Stimulated activated CD8-positive, alpha-beta memory T cell treated with anti-CD3 and anti-CD28 coated beads, Interleukin-7, amount 100 ng/mL, for 1 hour (primary cell): ENCODE results near the gene C11orf24.
A peak's percentile ranks its signal among the peaks of the same experiment; 100 is the strongest.
"Not testable (repeated sequence)": the region's sequence is repeated elsewhere in the genome, so short reads cannot be mapped to it uniquely, and the experiment has no call there.

ENCODE experiments used
- DNase-seq, 2 donors: peaks; one replicate each; pipeline ENCODE4 v3.0.0-alpha.2; 2020; ENCODE audit warnings: low read depth in 2 of 2

Gene C11orf24

GRCh38 chr11:68251765-68252164 lies 20.0 kb downstream of the C11orf24 start:
- no peak for DNase-seq

- not testable (repeated sequence) for DNase-seq
These were observed 26.9 kb downstream of the C11orf24 start for GRCh38 chr11:68244912-68245311.

DNA sequence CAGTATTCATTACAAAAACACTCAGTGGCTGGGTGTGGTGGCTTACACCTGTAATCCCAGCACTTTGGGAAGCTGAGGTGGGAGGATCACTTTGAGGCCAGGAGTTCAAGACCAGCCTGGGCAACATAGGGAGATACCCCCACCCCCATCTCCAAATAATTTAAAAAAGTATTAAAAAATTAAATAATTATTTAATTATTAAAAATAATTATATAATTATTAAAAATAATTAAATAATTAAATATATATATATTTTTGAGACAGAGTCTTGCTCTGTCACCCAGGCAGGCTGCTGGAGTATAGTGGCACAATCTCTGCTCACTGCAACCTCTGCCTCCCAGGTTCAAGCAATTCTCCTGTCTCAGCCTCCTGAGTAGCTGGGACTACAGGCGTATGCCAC lies 27.9 kb downstream of the C11orf24 start:
- not testable (repeated sequence) for DNase-seq

DNA sequence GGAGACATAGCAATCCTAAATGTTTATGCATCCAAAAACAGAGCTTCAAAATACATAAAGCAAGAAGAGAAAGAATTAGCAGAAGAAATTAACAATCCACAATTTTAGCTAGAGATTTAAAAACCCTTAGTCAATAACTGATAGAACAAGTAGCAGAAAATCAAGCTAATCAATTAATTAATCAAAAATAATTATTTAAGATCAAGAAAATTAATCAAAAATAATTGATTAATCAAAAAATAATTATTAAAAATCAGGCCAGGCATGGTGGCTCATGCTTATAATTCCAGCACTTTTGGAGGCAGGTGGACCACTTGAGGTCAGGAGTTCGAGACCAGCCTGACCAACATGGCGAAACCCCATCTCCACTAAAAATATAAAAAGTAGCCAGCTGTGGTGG lies 29.2 kb downstream of the C11orf24 start:
- no peak for DNase-seq

DNA sequence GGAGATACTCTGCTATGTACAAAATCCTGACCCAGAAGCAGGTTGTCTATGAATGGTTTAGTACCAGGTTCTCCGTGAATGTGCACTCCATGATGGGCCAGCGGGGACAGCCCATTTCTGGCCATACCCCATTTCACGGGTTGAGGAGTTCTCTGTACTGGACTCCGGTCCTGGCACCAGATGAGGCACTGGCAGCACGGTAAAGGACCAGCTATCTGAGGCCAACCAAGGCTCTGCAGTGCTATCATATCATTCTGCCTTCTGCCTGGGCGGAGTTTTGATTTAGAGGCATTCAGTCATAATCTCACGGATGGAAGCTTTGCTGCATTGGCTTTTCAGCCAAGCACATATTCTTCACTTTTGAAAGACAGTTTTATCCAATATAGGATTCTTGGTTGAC lies 40.2 kb downstream of the C11orf24 start:
- DNase-seq, result no peak

- no peak for DNase-seq
These were observed 42.2 kb downstream of the C11orf24 start for GRCh38 chr11:68229601-68230000.

DNA sequence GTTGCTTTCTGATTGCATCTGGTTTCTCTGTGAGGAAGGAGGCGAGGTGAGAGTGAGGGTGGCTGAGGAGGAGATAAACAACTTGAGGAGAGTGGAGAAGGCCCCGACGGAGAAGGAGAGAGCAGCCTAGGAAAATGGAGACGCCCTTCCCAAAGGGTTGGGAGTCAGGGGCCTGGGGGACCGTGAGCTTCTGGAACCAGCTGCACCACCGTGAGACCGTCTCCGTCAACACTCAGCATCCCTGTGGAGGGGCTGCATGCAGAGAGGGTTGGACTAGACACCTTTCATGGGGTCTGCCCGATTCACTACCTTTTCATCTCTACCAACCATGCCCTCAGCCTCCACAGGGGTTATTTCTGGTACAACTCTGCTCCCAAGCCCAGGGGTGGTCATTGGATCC lies 45.4 kb downstream of the C11orf24 start:
- DNase-seq, result no peak

GRCh38 chr11:68224606-68225005 lies 47.2 kb downstream of the C11orf24 start:
- no peak for DNase-seq

DNA sequence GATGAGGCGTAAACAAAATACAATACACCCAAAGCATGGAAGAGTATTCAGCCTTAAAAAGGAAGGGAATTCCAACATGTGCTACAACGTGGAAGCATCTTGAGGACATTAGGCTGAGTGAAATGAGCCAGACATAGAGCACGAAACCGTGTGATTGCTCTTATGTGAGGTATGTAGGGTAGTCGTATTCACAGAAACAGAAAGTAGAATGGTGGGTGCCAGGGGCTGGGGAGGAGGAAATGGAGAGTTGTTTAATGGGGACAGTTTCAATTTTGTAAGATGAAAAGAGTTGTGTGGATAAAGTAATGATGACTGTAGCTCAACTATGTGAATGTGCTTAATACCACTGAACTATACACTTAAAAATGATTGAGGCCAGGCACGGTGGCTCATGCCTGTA lies 48.5 kb downstream of the C11orf24 start:
- DNase-seq, result no peak

DNA sequence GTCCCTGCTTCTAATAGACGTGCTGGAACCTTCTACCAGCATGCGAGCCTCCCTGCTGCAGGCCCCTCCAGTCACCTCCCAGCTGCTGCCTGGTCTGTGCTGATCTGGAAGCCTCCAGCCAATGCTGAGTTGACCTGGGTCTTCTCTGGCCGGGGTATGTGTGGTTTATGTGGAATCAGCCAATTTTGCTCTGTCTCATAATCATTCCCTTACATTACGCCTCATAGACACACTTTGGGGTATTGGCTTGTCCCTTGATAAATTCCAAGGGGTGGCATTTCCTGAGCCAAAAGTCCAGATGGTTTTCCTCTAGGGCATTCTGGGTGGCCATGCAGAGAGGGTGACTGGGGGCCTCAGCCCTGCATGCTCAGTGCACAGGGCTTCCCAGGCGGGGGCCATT lies 50.4 kb downstream of the C11orf24 start:
- no peak for DNase-seq

DNA sequence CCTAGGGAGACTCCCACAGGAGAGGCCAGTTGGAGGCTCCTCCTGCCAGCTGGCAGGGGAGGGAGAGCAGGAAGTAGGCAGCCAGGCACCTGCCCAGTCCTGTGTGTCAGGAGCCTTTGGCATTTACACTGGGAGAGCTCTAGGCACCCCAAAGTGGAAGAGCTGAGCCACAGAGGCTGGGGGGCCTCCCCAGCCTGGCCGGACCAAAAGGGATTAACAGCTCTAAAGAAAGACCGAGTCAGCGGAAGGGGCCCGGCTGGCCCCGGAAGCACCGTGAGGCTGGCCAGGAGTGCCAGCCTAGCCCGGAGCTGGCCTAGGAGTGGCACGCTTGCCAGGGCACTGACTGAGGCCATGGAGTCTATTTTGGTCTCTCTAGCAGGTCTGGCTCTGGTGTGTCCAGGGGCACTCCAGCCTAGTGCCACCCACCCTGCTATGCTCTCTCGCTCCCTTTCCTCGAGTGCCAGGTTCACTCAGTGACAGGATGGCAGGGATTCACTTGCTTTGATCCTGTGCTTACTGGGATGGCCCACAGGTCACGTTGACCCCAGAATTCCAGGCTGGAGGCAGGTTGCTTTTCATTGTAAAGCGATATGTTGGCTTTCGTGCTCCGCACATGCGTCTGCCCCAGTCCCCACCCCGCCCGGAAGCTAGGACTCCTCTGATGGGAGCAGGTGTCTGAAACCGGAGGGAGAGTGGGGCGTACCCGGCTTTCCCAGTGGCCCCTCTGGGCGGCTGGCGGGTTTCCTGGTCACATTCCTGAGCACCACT lies 55.4 kb downstream of the C11orf24 start:
- DNase-seq, result no peak

DNA sequence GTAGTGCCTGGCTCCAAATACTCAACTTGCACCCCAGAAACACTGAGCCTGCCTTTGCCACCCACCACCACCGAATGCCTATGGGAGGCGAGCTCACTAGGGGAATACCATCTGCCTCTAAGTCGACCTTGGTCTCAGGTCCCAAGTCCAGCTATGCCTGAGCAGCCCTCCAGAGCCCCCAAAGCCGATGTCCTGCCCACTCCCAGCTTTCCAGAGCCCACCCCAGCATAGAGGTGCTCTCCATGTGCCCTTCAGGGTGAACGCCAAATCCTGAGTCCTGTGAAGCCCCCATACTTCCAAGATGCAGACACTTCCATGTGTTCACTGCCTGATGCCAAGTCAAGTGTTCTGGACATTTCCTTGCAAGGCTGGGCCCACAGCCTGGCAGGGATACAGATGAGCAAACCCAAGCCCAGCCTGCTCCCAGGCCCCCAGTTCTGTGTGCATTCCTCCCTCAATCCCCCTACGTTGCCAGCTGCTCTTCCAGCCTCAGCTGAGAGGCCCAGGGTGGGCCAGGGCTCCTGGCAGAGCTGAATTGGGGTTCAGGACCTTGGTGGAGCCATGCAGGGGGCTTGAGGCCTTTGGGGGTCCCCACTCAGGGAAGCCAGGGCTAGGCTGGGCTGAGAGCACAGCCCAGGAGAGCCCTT lies 56.1 kb downstream of the C11orf24 start:
- DNase-seq, result no peak

DNA sequence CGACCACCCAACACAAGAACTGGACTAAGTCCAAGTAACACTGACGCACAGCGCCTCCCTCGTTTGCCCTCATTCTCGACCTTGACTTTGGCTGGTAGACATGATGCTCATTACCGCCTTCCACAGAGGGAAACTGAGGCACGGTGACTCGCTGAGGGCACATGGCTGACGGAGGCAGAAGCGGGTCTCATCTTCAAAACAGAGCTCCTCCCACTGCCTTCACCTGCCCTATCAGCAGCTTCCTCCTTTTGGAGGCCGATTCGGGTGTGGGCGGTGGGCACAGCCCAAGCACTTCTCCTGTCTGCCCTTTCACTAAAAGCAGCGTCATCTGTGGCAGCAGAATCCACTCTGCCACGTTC lies 56.7 kb downstream of the C11orf24 start:
- no peak for DNase-seq

- DNase-seq, result no peak
These were observed 57.3 kb downstream of the C11orf24 start for GRCh38 chr11:68214173-68215086.

GRCh38 chr11:68213555-68214172 lies 58.1 kb downstream of the C11orf24 start:
- DNase-seq, result peak; percentile 43 to 55

- peak; percentile 27 to 42 for DNase-seq
These were observed 58.6 kb downstream of the C11orf24 start, which contains the start of gene KMT5B for GRCh38 chr11:68213135-68213515. Gene KMT5B, minus strand, starts transcription at chr11:68213296. Its CDS starts 23,220 bp downstream, at chr11:68190076.

DNA sequence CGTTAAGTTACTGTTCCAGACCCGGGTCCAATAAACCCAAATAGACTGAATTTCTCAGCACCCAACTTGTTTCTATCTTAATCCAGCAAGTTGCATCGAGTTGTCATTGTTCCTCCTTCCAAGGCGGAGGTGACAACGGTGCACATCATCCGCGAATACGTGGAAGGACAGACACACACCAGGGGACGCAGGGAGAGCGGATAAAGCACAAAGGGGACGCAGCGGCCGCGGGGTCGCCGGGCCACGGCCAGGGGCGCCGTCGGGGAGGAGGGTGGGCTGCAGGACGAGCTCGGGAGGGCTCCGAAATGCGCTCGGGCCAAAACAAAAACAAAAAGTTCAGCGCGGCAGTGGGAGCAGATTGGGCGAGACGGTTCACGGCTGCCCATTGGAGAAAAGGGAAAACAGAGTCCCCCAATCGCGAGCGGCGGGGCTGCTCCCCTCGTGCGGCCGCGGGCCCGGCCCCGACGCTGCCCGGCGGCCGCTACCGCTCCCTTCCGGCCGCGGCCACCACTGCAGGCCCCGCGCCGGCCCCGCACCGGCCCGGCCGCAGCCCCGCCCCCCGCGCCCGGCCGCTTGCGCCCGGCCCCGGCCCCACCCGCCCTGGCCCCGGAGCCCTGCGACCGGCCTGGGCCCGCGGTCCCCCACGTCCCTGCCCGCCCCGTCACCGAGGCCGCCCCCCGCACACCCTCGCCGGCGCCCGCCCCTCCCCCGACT lies 59.2 kb downstream of the C11orf24 start:
- DNase-seq, result peak in 1 of 2 donors; percentile 35

GRCh38 chr11:68211546-68211945 lies 60.2 kb downstream of the C11orf24 start:
- no peak for DNase-seq
